Endothelial cell of umbilical vein (primary cell): ENCODE measurements around the gene DNAI2. TPM values are rescaled to one million over a fixed set of nuclear protein-coding genes. Genes with fewer than 3 reads are reported as not detected.

ENCODE experiments used
- BruUV-seq: library from RNA; stranded (reverse); fragments of 400-500 nt; replicated peaks from 2 replicates; lab custom pipeline; 2021; lab: Mats Ljungman, UMichigan
- CTCF ChIA-PET: fragments of 300-600, 350-600 bp; sonication (Branson Sonifier 250); formaldehyde crosslinking; loops from one replicate; lab custom pipeline; 2021; ENCODE audit warnings: antibody characterized with exemption, inconsistent platforms; lab: Charles Lee
- POLR2A ChIA-PET: fragments of 300-600, 350-600 bp; sonication (Branson Sonifier 250); formaldehyde crosslinking; loops from one replicate; lab custom pipeline; 2021; ENCODE audit warnings: antibody characterized with exemption, inconsistent platforms; lab: Charles Lee
- DNase-seq: peaks from one replicate; pipeline ENCODE4 v3.0.0-alpha.2; 2011; ENCODE audit warnings: low read depth, low spot score
- FAIRE-seq: peaks from 2 replicates; lab custom pipeline; 2011; peaks lifted over from hg19 to GRCh38; lab: Jason Lieb, UNC
- H2AFZ ChIP-seq: 2 replicates; pipeline ENCODE4 v1.6.0; 2012; ENCODE audit warnings: low read depth, low read length, control low read depth, inconsistent platforms
- H3K27ac ChIP-seq: 2 replicates; pipeline ENCODE4 v1.5.1; 2011; ENCODE audit warnings: low read depth, mild to moderate bottlenecking, control low read depth, low read length, moderate library complexity; ENCODE audit not compliant: insufficient read depth
- H3K27me3 ChIP-seq, 2 experiments: 2 replicates each; pipeline versions ENCODE4 v1.6.0 to v1.6.1; 2011; ENCODE audit warnings: low read length in 2 of 2, mixed read lengths in 1 of 2; ENCODE audit not compliant: control insufficient read depth in 2 of 2, insufficient read depth in 2 of 2
- H3K36me3 ChIP-seq, 2 experiments: 2 replicates in 1 of 2; 3 replicates in 1 of 2; pipeline ENCODE4 v1.5.1; 2011; ENCODE audit warnings: low read length in 2 of 2, mild to moderate bottlenecking in 1 of 2, moderate library complexity in 1 of 2; ENCODE audit not compliant: control insufficient read depth in 2 of 2, insufficient read depth in 2 of 2; ENCODE audit errors: extremely low read depth in 1 of 2
- H3K4me1 ChIP-seq: 3 replicates; pipeline ENCODE4 v1.5.1; 2011; ENCODE audit warnings: mild to moderate bottlenecking, low read length; ENCODE audit not compliant: control insufficient read depth, insufficient read depth; ENCODE audit errors: extremely low read depth
- H3K4me2 ChIP-seq: 2 replicates; pipeline ENCODE4 v1.6.1; 2011; ENCODE audit warnings: low read length, control low read depth, mixed read lengths; ENCODE audit not compliant: insufficient read depth
- H3K4me3 ChIP-seq, 3 experiments: fragments of 200-600 bp in 1 of 3; sonication (generic), shearing (Covaris generic) in 1 of 3; replicated peaks in 1 of 3; 2 replicates each; pipeline ENCODE4 v1.5.1; 2011 to 2016; ENCODE audit warnings: control low read depth in 3 of 3, low read length in 3 of 3, mild to moderate bottlenecking in 2 of 3, inconsistent platforms in 1 of 3, low read depth in 1 of 3, moderate library complexity in 1 of 3; ENCODE audit not compliant: insufficient read depth in 1 of 3
- H3K79me2 ChIP-seq: 2 replicates; pipeline ENCODE4 v1.6.0; 2012; ENCODE audit warnings: low read length, inconsistent platforms; ENCODE audit not compliant: control insufficient read depth, insufficient read depth
- H3K9ac ChIP-seq: replicated peaks from 2 replicates; pipeline ENCODE3; 2011; ENCODE audit warnings: low read length, control low read depth; ENCODE audit not compliant: insufficient read depth; ENCODE audit errors: extremely low read depth
- H3K9me1 ChIP-seq: replicated peaks from 3 replicates; pipeline ENCODE4 v1.6.0; 2011; ENCODE audit warnings: mild to moderate bottlenecking, low read length; ENCODE audit not compliant: control insufficient read depth, insufficient read depth; ENCODE audit errors: extremely low read depth
- H3K9me3 ChIP-seq: replicated peaks from 2 replicates; pipeline ENCODE4 v1.5.1; 2012; ENCODE audit warnings: low read length, inconsistent platforms; ENCODE audit not compliant: control insufficient read depth, insufficient read depth
- H4K20me1 ChIP-seq: replicated peaks from 2 replicates; pipeline ENCODE3; 2011; ENCODE audit warnings: mild to moderate bottlenecking, low read length; ENCODE audit not compliant: control insufficient read depth, insufficient read depth; ENCODE audit errors: extremely low read depth
- CTCF ChIP-seq, 2 donors: IDR thresholded peaks; 1 replicate in 1 of 2; 2 replicates in 1 of 2; pipeline ENCODE4 v1.5.1; 2011; ENCODE audit warnings: low read length in 2 of 2, mild to moderate bottlenecking in 2 of 2, moderate library complexity in 2 of 2, control low read depth in 1 of 2, inconsistent platforms in 1 of 2, low read depth in 1 of 2; ENCODE audit not compliant: insufficient read depth in 1 of 2; ENCODE audit errors: extremely low read depth in 1 of 2
- EZH2 ChIP-seq: IDR thresholded peaks from 2 replicates; pipeline ENCODE4 v1.6.1; 2012; ENCODE audit warnings: borderline replicate concordance, low read depth, mild to moderate bottlenecking, moderate library complexity, low read length, inconsistent platforms; ENCODE audit not compliant: severe bottlenecking
- FOS ChIP-seq: IDR thresholded peaks from 2 replicates; pipeline ENCODE4 v1.6.1; 2011; ENCODE audit warnings: mild to moderate bottlenecking, low read length, moderate library complexity, borderline replicate concordance; ENCODE audit not compliant: insufficient read depth
- GATA2 ChIP-seq: IDR thresholded peaks from 2 replicates; pipeline ENCODE4 v1.7.0; 2011; ENCODE audit warnings: low read depth, mild to moderate bottlenecking, moderate library complexity, mixed read lengths, low read length; ENCODE audit not compliant: insufficient read length, insufficient read depth
- JUN ChIP-seq: IDR thresholded peaks from 2 replicates; pipeline ENCODE4 v1.6.1; 2011; ENCODE audit warnings: borderline replicate concordance, low read depth; ENCODE audit not compliant: insufficient read length, insufficient read depth
- MAX ChIP-seq: IDR thresholded peaks from 2 replicates; pipeline ENCODE4 v1.6.1; 2011; ENCODE audit not compliant: insufficient read depth, insufficient read length
- MYC ChIP-seq: IDR thresholded peaks from one replicate; pipeline ENCODE4 v1.6.1; 2011; ENCODE audit warnings: mild to moderate bottlenecking, low read depth, low read length
- POLR2A ChIP-seq: IDR thresholded peaks from 2 replicates; pipeline ENCODE4 v1.6.1; 2012; ENCODE audit warnings: low read depth, mild to moderate bottlenecking, control low read depth, low read length
- POLR2AphosphoS5 ChIP-seq: IDR thresholded peaks from 2 replicates; pipeline ENCODE4 v1.6.1; 2012; ENCODE audit warnings: low read depth, mild to moderate bottlenecking, control low read depth, low read length, moderate library complexity; ENCODE audit not compliant: insufficient read depth
- dilution Hi-C: fragments of 300-500 bp; cut with MboI; formaldehyde crosslinking; loops from one replicate; pipeline ENCODE4 v1.15.0; 2019; ENCODE audit warnings: low sequenced_read_pairs; ENCODE audit not compliant: extremely low pct_ligation_motif_present
- intact Hi-C: fragments of 100-400 bp; cut with micrococcal nuclease; formaldehyde crosslinking; loops from one replicate; pipeline ENCODE4 v1.10.0; 2022
- polyA plus RNA-seq, 4 experiments: library from polyadenylated mRNA; depleted of rRNA in 3 of 4; stranded (reverse) in 3 of 4; unstranded in 1 of 4; fragments of >200 nt; gene quantifications; 2 replicates each; pipeline versions ENCODE4 v1.2.1 to v1.2.3, GENCODE V29; 2011 to 2012; ENCODE audit warnings: missing spikeins in 1 of 4
- total RNA-seq: library from RNA; stranded (reverse); gene quantifications from 2 replicates; pipeline ENCODE4 v1.2.3, GENCODE V29; 2021

Gene DNAI2
- total and polyA plus RNA-seq, 2 donors (not counting 3 experiments of a cell fraction or from before 2014, with no cell fraction given): not detected

- no peak for FAIRE-seq
- Histone ChIP-seq H3K27me3 (no peaks in the 10 kb centered on the region), H3K79me2 (no peaks in the 10 kb centered on the region), H3K4me3 (no peak overlapping the region), H3K4me1 (no peaks in the 10 kb centered on the region), H2AFZ (no peak overlapping the region), H4K20me1 (no peaks in the 10 kb centered on the region), H3K9me3 (no peaks in the 10 kb centered on the region), H3K4me2 (no peak overlapping the region), H3K36me3 (no peaks in the 10 kb centered on the region), H3K27ac (no peak overlapping the region), H3K9ac (no peak overlapping the region), H3K9me1 (no peaks in the 10 kb centered on the region)
- BruUV-seq: no TSS peak
- intact Hi-C loops: no loop called here
- dilution Hi-C loops: no loop called here
- POLR2A ChIA-PET: no interaction called here
- TF ChIP-seq GATA2 (no peak), JUN (no peak), MYC (no peak), CTCF (IDR thresholded peaks at IDR 0.05; ENCODE audit: extremely low read depth in 1 of 2, insufficient read depth in 1 of 2, low read depth in 1 of 2, low read length in 2 of 2) (no peak), MAX (no peak), POLR2A (no peak), FOS (no peak), POLR2AphosphoS5 (no peak), EZH2 (no peak)
- no peak for DNase-seq
- CTCF ChIA-PET: interaction anchor here (1.0 kb wide), 1 partner anchor 11 kb away, joined by 3 read pairs; no protein-coding TSS in a partner anchor
Observed at GRCh38 chr17:74230896-74231295, 43.1 kb upstream of the DNAI2 start.
